Esophagus muscularis mucosa (tissue), 4 donors: ENCODE results near the gene LMBRD2. TPM values are rescaled to one million over a fixed set of nuclear protein-coding genes. Genes with fewer than 3 reads are reported as not detected.

Source experiments
- DNase-seq: peaks from one replicate; pipeline ENCODE4 v3.0.0-alpha.2; 2017; ENCODE audit errors: extremely low spot score
- H3K27ac ChIP-seq, 4 donors: fragments of 200-600 bp; sonication (generic); replicated peaks in 1 of 4; 1 replicate in 3 of 4; 2 replicates in 1 of 4; pipeline ENCODE4 v1.5.1; 2016 to 2019; ENCODE audit warnings: mild to moderate bottlenecking in 1 of 4
- H3K27me3 ChIP-seq, 4 donors: fragments of 200-600 bp; sonication (generic); one replicate each; pipeline versions ENCODE4 v1.5.1 to v1.6.0; 2016 to 2019
- H3K36me3 ChIP-seq, 4 donors: fragments of 200-600 bp; sonication (generic); one replicate each; pipeline ENCODE4 v1.5.1; 2016 to 2019
- H3K4me1 ChIP-seq, 4 donors: fragments of 200-600 bp; sonication (generic); one replicate each; pipeline ENCODE4 v1.5.1; 2016 to 2019
- H3K4me3 ChIP-seq, 4 donors: fragments of 200-600 bp; sonication (generic); 1 replicate in 2 of 4; 2 replicates in 2 of 4; pipeline ENCODE4 v1.5.1; 2016 to 2019; ENCODE audit warnings: mild to moderate bottlenecking in 4 of 4, moderate library complexity in 1 of 4
- H3K9me3 ChIP-seq, 4 donors: fragments of 200-600 bp; sonication (generic); 1 replicate in 3 of 4; 2 replicates in 1 of 4; pipeline ENCODE4 v1.5.1; 2016 to 2019
- CTCF ChIP-seq, 3 experiments: fragments of 200-600 bp in 2 of 3; fragments of 450-650 bp in 1 of 3; sonication (generic) in 2 of 3; IDR thresholded peaks; one replicate each; pipeline ENCODE4 v1.5.1; 2017 to 2019; ENCODE audit warnings: antibody characterized with exemption in 3 of 3, mild to moderate bottlenecking in 2 of 3, moderate library complexity in 1 of 3
- EP300 ChIP-seq: sonication (generic); formaldehyde crosslinking; IDR thresholded peaks from one replicate; pipeline ENCODE4 v1.6.1; 2017; ENCODE audit warnings: antibody characterized with exemption
- POLR2A ChIP-seq: fragments of 450-650 bp; IDR thresholded peaks from one replicate; pipeline ENCODE4 v1.6.1; 2017; ENCODE audit warnings: antibody characterized with exemption, moderate library complexity, mild to moderate bottlenecking, low read depth
- POLR2AphosphoS5 ChIP-seq, 2 donors: sonication (generic); formaldehyde crosslinking; IDR thresholded peaks; one replicate each; pipeline ENCODE4 v1.6.1; 2017; ENCODE audit warnings: antibody characterized with exemption in 2 of 2
- WGBS: methylation state at CpG from one replicate; pipeline ENCODE4 v1.1.5; 2018; 5-methylcytosine and 5-hydroxymethylcytosine counted together
- intact Hi-C: fragments of 100-400 bp; cut with DNase I; formaldehyde crosslinking; loops from one replicate; pipeline ENCODE4 v1.15.1; 2023
- total RNA-seq, 4 donors: library from RNA; depleted of rRNA; stranded (reverse); fragments of >200 nt; gene quantifications; one replicate each; pipeline versions ENCODE4 v1.1.0 to v1.2.1, GENCODE V29; 2016

The LMBRD2 gene
- total RNA-seq, 4 donors from 2014 or later = 10.4 to 12.5 (median 11.2) TPM

GRCh38 chr5:36178524-36178890 is 26.8 kb upstream of the LMBRD2 start:
- 96% methylated on average over 3 of the region's 3 CpGs for WGBS
- no peak overlapping the region for H3K27ac ChIP-seq
- intact Hi-C loops = loop anchor here (5.0 kb wide), 1 partner anchor 129 kb away; no protein-coding TSS in a partner anchor
- DNase-seq = no peak
- no peaks in the 10 kb centered on the region for H3K27me3 ChIP-seq
- no peak for TF ChIP-seq EP300
- no peak for TF ChIP-seq CTCF (IDR thresholded peaks at IDR 0.05)
- no peak for TF ChIP-seq POLR2A
- no peak for TF ChIP-seq POLR2AphosphoS5 (IDR thresholded peaks at IDR 0.05)
- H3K4me3 ChIP-seq = no peak overlapping the region
- H3K36me3 ChIP-seq = peaks cover 8 to 78% (median 42%) of the 10 kb centered on the region in 4 donors
- H3K9me3 ChIP-seq = no peaks in the 10 kb centered on the region
- peaks cover 0 to 6% (median 0%) of the 10 kb centered on the region in 4 donors for H3K4me1 ChIP-seq

GRCh38 chr5:36177715-36178523 is 26.2 kb upstream of the LMBRD2 start:
- H3K4me1 ChIP-seq = peaks cover 0 to 11% (median 0%) of the 10 kb centered on the region in 4 donors
- no peak overlapping the region for H3K27ac ChIP-seq
- DNase-seq = no peak
- no peaks in the 10 kb centered on the region for H3K9me3 ChIP-seq
- H3K27me3 ChIP-seq = no peaks in the 10 kb centered on the region
- intact Hi-C loops = loop anchor here (5.0 kb wide), 1 partner anchor 129 kb away; no protein-coding TSS in a partner anchor
- H3K4me3 ChIP-seq = no peak overlapping the region
- WGBS = 55% methylated on average over 2 of the region's 2 CpGs
- TF ChIP-seq EP300 = no peak
- TF ChIP-seq POLR2AphosphoS5 (IDR thresholded peaks at IDR 0.05) = no peak
- TF ChIP-seq POLR2A = no peak
- TF ChIP-seq CTCF (IDR thresholded peaks at IDR 0.05) = peak; percentile 62 to 73 (median 65)
- H3K36me3 ChIP-seq = peaks cover 12 to 78% (median 46%) of the 10 kb centered on the region in 4 donors

GRCh38 chr5:36177154-36177553 is 25.5 kb upstream of the LMBRD2 start:
- WGBS = 81% methylated on average over 2 of the region's 2 CpGs
- H3K36me3 ChIP-seq = peaks cover 10 to 78% (median 44%) of the 10 kb centered on the region in 4 donors
- intact Hi-C loops = loop anchor here (5.0 kb wide), 1 partner anchor 130 kb away; no protein-coding TSS in a partner anchor
- no peak overlapping the region for H3K27ac ChIP-seq
- H3K4me3 ChIP-seq = no peak overlapping the region
- no peak for DNase-seq
- no peaks in the 10 kb centered on the region for H3K9me3 ChIP-seq
- H3K27me3 ChIP-seq = no peaks in the 10 kb centered on the region
- peaks cover 0 to 11% (median 0%) of the 10 kb centered on the region in 4 donors for H3K4me1 ChIP-seq
- TF ChIP-seq CTCF (IDR thresholded peaks at IDR 0.05) (no peak), POLR2A (no peak), EP300 (no peak), POLR2AphosphoS5 (IDR thresholded peaks at IDR 0.05) (no peak)

- WGBS = 87% methylated on average over 5 of the region's 5 CpGs
- DNase-seq = no peak
- Histone ChIP-seq H3K27ac (no peak overlapping the region), H3K4me3 (no peak overlapping the region), H3K4me1 (peaks cover 0 to 11% (median 0%) of the 10 kb centered on the region in 4 donors), H3K36me3 (peaks cover 20 to 78% (median 49%) of the 10 kb centered on the region in 4 donors), H3K27me3 (no peaks in the 10 kb centered on the region), H3K9me3 (no peaks in the 10 kb centered on the region)
- no peak for TF ChIP-seq POLR2AphosphoS5 (IDR thresholded peaks at IDR 0.05)
- TF ChIP-seq EP300 = no peak
- TF ChIP-seq CTCF (IDR thresholded peaks at IDR 0.05) = no peak
- no peak for TF ChIP-seq POLR2A
- intact Hi-C loops = loop anchor here (5.0 kb wide), 1 partner anchor 132 kb away; no protein-coding TSS in a partner anchor
Measured at GRCh38 chr5:36175043-36175442, 23.4 kb upstream of the LMBRD2 start.
